Melanocyte of skin (primary cell): ENCODE measurements around the gene CENPE. TPM values are rescaled to one million over a fixed set of nuclear protein-coding genes. Genes with fewer than 3 reads are reported as not detected.

ENCODE experiments used
- total RNA-seq, 2 donors: library from RNA; depleted of rRNA; stranded (reverse); fragments of >200 nt; gene quantifications; 2 replicates each; pipeline ENCODE4 v1.2.3, GENCODE V29; 2012

The CENPE gene
- total RNA-seq: 10 to 100 TPM; 13.1 to 21.6 TPM

DNA sequence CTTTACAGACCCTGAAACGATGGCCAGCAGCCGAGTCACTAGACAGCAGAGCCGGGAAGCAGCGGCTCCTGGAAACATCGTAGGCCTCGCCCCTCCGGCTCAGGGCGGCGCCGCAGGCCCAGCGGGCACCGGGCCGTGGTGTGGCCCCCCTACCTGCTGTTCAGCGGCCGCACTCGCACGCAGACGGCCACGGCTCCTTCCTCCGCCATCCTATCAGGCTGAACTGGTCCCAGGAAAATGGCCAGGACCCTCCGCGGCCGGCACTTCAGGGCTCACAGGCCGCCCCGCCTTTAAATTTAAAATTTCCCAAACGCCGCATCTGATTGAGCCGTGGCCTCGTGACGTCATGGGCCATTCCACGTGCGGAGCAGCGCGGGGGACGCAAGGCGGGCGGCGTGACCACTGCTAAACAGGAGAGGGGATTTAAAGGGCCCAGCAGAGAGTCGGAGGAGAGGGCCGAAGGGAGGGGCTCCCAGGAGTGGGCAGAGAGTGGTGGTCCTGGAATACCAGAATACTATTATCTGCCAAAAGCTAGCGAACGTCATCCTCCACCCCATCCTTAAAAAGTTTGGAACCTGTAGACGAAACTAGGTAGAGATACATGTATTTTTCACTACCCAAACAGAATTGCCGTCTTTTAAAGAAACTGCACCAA, at the start of gene CENPE:
TSS of gene CENPE (minus strand) at position 233 of the 655 bp plus-strand sequence. CDS start at position 209, 24 bp downstream.

GRCh38 chr4:103099691-103100392, 98.3 kb downstream of the CENPE start, which contains the start of gene BDH2:
TSS of gene BDH2 (minus strand) at chr4:103099834. CDS start at chr4:103096254, 3,580 bp downstream.

GRCh38 chr4:103076747-103077347, 121.3 kb downstream of the CENPE start, which contains the start of gene SLC9B2:
TSS of gene SLC9B2 (minus strand) at chr4:103076761. CDS start at chr4:103067550, 9,211 bp downstream.

Other genes with a start within 250 kb of the CENPE start
- gene SLC9B1, start 178.6 kb downstream of the CENPE start, total RNA-seq: under 1 TPM; 0.67 to 0.69 TPM
- 10 to 100 TPM; 16.5 to 25.3 TPM for gene SLC9B2, start 121.6 kb downstream of the CENPE start, total RNA-seq
- 10 to 100 TPM; 40.6 to 44.0 TPM for gene BDH2, start 98.5 kb downstream of the CENPE start, total RNA-seq